IMR-90 (cell line): ENCODE data around the gene ARL5C. TPM values are rescaled to one million over a fixed set of nuclear protein-coding genes. Genes with fewer than 3 reads are reported as not detected.
A peak's percentile ranks its signal among the peaks of the same experiment; 100 is the strongest.

Source experiments
- ATAC-seq: fragments of 200-7000 bp; cut with Tn5 transposase; 2 replicates; pipeline ENCODE4 v1.9.1; 2020; ENCODE audit warnings: low read depth, mild to moderate bottlenecking, moderate library complexity
- BruUV-seq: library from RNA; stranded (reverse); fragments of 400-500 nt; replicated peaks from 2 replicates; lab custom pipeline; 2021; lab: Mats Ljungman, UMichigan
- CTCF ChIA-PET: fragments of 300-600 bp; formaldehyde crosslinking; extraction: SDS; loops from one replicate; lab custom pipeline; 2021; ENCODE audit warnings: antibody characterized with exemption; lab: Yijun Ruan, JAX
- POLR2A ChIA-PET: fragments of 300-600 bp; sonication (Branson Sonifier 250); formaldehyde crosslinking; loops from one replicate; lab custom pipeline; 2022; ENCODE audit warnings: antibody characterized with exemption; ENCODE audit not compliant: unreplicated experiment; lab: Charles Lee
- DNase-seq: peaks from one replicate; pipeline ENCODE4 v3.0.0; 2013
- H2AFZ ChIP-seq: replicated peaks from 2 replicates; pipeline ENCODE3; 2013; ENCODE audit warnings: low read length, mild to moderate bottlenecking; ENCODE audit not compliant: poor library complexity
- H2AK5ac ChIP-seq: 2 replicates; pipeline ENCODE4 v1.6.1; 2013; ENCODE audit warnings: low read depth, low read length, inconsistent platforms
- H2AK9ac ChIP-seq: replicated peaks from 2 replicates; pipeline ENCODE3; 2013; ENCODE audit warnings: mild to moderate bottlenecking, low read depth, low read length, moderate library complexity; ENCODE audit not compliant: poor library complexity
- H2BK120ac ChIP-seq: 2 replicates; pipeline ENCODE4 v1.6.1; 2013; ENCODE audit warnings: low read depth, low read length, inconsistent platforms
- H2BK15ac ChIP-seq: 3 replicates; pipeline ENCODE4 v1.6.1; 2013; ENCODE audit warnings: low read depth, low read length, inconsistent platforms
- H2BK20ac ChIP-seq: 2 replicates; pipeline ENCODE4 v1.6.1; 2013; ENCODE audit warnings: low read depth, mild to moderate bottlenecking, inconsistent platforms, low read length, moderate library complexity
- H2BK5ac ChIP-seq: 2 replicates; pipeline ENCODE4 v1.6.1; 2013; ENCODE audit warnings: mild to moderate bottlenecking, low read depth, low read length, inconsistent platforms; ENCODE audit not compliant: poor library complexity, severe bottlenecking
- H3K14ac ChIP-seq: replicated peaks from 2 replicates; pipeline ENCODE4 v1.6.1; 2013; ENCODE audit warnings: low read depth, low read length, inconsistent platforms
- H3K18ac ChIP-seq: 2 replicates; pipeline ENCODE4 v1.6.1; 2013; ENCODE audit warnings: low read depth, low read length, control low read depth
- H3K23ac ChIP-seq: 2 replicates; pipeline ENCODE4 v1.6.1; 2013; ENCODE audit warnings: low read depth, low read length, inconsistent platforms
- H3K27ac ChIP-seq: 2 replicates; pipeline ENCODE4 v1.5.1; 2013; ENCODE audit warnings: mild to moderate bottlenecking, control low read depth, low read length; ENCODE audit not compliant: insufficient read depth
- H3K27me3 ChIP-seq: 2 replicates; pipeline ENCODE4 v1.6.1; 2013; ENCODE audit warnings: low read length; ENCODE audit not compliant: control insufficient read depth, insufficient read depth
- H3K36me3 ChIP-seq: 2 replicates; pipeline ENCODE4 v1.6.1; 2013; ENCODE audit warnings: low read length, mixed read lengths; ENCODE audit not compliant: control insufficient read depth, insufficient read depth
- H3K4ac ChIP-seq: 2 replicates; pipeline ENCODE4 v1.6.1; 2013; ENCODE audit warnings: low read depth, low read length, inconsistent platforms
- H3K4me1 ChIP-seq: 2 replicates; pipeline ENCODE4 v1.6.1; 2013; ENCODE audit warnings: low read length, mixed read lengths; ENCODE audit not compliant: control insufficient read depth, insufficient read depth
- H3K4me2 ChIP-seq: 2 replicates; pipeline ENCODE4 v1.6.1; 2013; ENCODE audit warnings: low read depth, mild to moderate bottlenecking, control low read depth, low read length, moderate library complexity
- H3K4me3 ChIP-seq: 2 replicates; pipeline ENCODE4 v1.5.1; 2013; ENCODE audit warnings: low read depth, mild to moderate bottlenecking, control low read depth, low read length, moderate library complexity; ENCODE audit not compliant: insufficient read depth
- H3K56ac ChIP-seq: 2 replicates; pipeline ENCODE4 v1.6.1; 2013; ENCODE audit warnings: low read length, inconsistent platforms; ENCODE audit not compliant: insufficient read depth; ENCODE audit errors: extremely low read depth
- H3K79me1 ChIP-seq, 2 experiments: 2 replicates each; pipeline ENCODE4 v1.6.1; 2013; ENCODE audit warnings: low read length in 2 of 2, inconsistent platforms in 1 of 2, low read depth in 1 of 2
- H3K9ac ChIP-seq: 2 replicates; pipeline ENCODE4 v1.6.1; 2013; ENCODE audit warnings: low read depth, low read length, control low read depth
- H3K9me1 ChIP-seq: 2 replicates; pipeline ENCODE4 v1.6.1; 2013; ENCODE audit warnings: low read length, inconsistent platforms; ENCODE audit not compliant: insufficient read depth
- H3K9me3 ChIP-seq: 2 replicates; pipeline ENCODE4 v1.6.1; 2013; ENCODE audit warnings: low read length; ENCODE audit not compliant: control insufficient read depth, insufficient read depth
- H4K20me1 ChIP-seq: 2 replicates; pipeline ENCODE4 v1.6.1; 2013; ENCODE audit warnings: low read length, inconsistent platforms; ENCODE audit not compliant: insufficient read depth
- H4K5ac ChIP-seq: 2 replicates; pipeline ENCODE4 v1.6.1; 2013; ENCODE audit warnings: mild to moderate bottlenecking, low read depth, low read length, control low read depth
- H4K8ac ChIP-seq, 2 experiments: 2 replicates each; pipeline ENCODE4 v1.6.1; 2013; ENCODE audit warnings: low read depth in 2 of 2, low read length in 2 of 2, control low read depth in 1 of 2, inconsistent platforms in 1 of 2
- H4K91ac ChIP-seq: 2 replicates; pipeline ENCODE4 v1.6.1; 2013; ENCODE audit warnings: low read depth, low read length, inconsistent platforms; ENCODE audit not compliant: insufficient read depth
- CTCF ChIP-seq: conservative IDR thresholded peaks from 2 replicates; pipeline ENCODE4 v1.5.1; 2012; ENCODE audit warnings: mild to moderate bottlenecking, low read depth, low read length, improper control_type of control experiment
- RAD21 ChIP-seq: IDR thresholded peaks from 2 replicates; pipeline ENCODE4 v1.6.1; 2012; ENCODE audit warnings: low read length, improper control_type of control experiment
- SMC3 ChIP-seq: fragments of 150-350 bp; IDR thresholded peaks from 2 replicates; pipeline ENCODE4 v1.6.1; 2016; ENCODE audit warnings: low read depth, mild to moderate bottlenecking, antibody characterized with exemption, low read length, moderate library complexity
- USF2 ChIP-seq: fragments of 150-350 bp; IDR thresholded peaks from 2 replicates; pipeline ENCODE4 v1.6.1; 2017; ENCODE audit warnings: mild to moderate bottlenecking, antibody characterized with exemption, low read length, low read depth
- WGBS, 2 experiments: methylation state at CpG; one replicate each; pipeline versions ENCODE4 v1.1.5 to v1.1.7; 2013; ENCODE audit warnings: missing lambda C conversion rate in 2 of 2; ENCODE audit not compliant: insufficient read length in 1 of 2; ENCODE audit errors: extremely low coverage in 2 of 2; 5-methylcytosine and 5-hydroxymethylcytosine counted together
- dilution Hi-C: fragments of 300-500 bp; cut with HindIII; formaldehyde crosslinking; loops from one replicate; pipeline ENCODE4 v1.14.3; 2018; ENCODE audit warnings: low sequenced_read_pairs; ENCODE audit not compliant: unreplicated experiment
- in situ Hi-C: fragments of 300-500 bp; cut with MboI; formaldehyde crosslinking; loops from 3 replicates; pipeline ENCODE4 v1.14.3; 2019; ENCODE audit warnings: low sequenced_read_pairs, inconsistent platforms, mixed read lengths
- intact Hi-C: fragments of 100-400 bp; cut with micrococcal nuclease; formaldehyde crosslinking; loops from 2 replicates; pipeline ENCODE4 v1.10.0; 2022
- polyA plus RNA-seq, 3 experiments: library from polyadenylated mRNA; depleted of rRNA; stranded (reverse); fragments of >200 nt; gene quantifications; 2 replicates each; pipeline ENCODE4 v1.2.3, GENCODE V29; 2012; ENCODE audit warnings: low replicate concordance in 1 of 3
- total RNA-seq: library from RNA; depleted of rRNA; stranded (reverse); fragments of >200 nt; gene quantifications from 2 replicates; pipeline ENCODE4 v1.2.3, GENCODE V29; 2012

Gene ARL5C
- total and polyA plus RNA-seq, 2 of the 4 experiments (the other 2 are of a cell fraction): not detected

- ATAC-seq: peak; percentile 96
- intact Hi-C loops (loop anchor here (1.0 kb wide), 1 partner anchor 80 kb away; no protein-coding TSS in a partner anchor), dilution Hi-C loops (no loop called here)
These were observed 1.3 kb downstream of the ARL5C start for GRCh38 chr17:39164675-39165143.

More at GRCh38 chr17:39164675-39165143, 1.3 kb downstream of the ARL5C start:
- Histone ChIP-seq H3K9me1 (peaks cover 6% of the 10 kb centered on the region), H3K79me1 (no peaks in the 10 kb centered on the region), H2BK5ac (no peak overlapping the region), H4K91ac (no peak overlapping the region; the same call in 1 of the 2 replicates), H3K9ac (peak overlapping the region; percentile 37; the same call in 1 of the 2 replicates), H2BK15ac (no peak overlapping the region), H3K14ac (peak overlapping the region; percentile 92; the same call in 1 of the 2 replicates), H3K27me3 (peaks cover 35% of the 10 kb centered on the region), H3K4me2 (peak overlapping the region; percentile 91), H3K18ac (no peak overlapping the region), H2BK20ac (no peak overlapping the region), H4K8ac (peak overlapping the region; percentile 12 to 81; a peak in 2 of 4 replicates), H3K23ac (peak overlapping the region; percentile 26), H3K36me3 (no peaks in the 10 kb centered on the region), H3K4me3 (peak overlapping the region; percentile 55), H2AK9ac (peak overlapping the region; percentile 17), H3K4ac (peak overlapping the region; percentile 28), H3K27ac (no peak overlapping the region), H2AFZ (peak overlapping the region; percentile 92), H3K9me3 (no peaks in the 10 kb centered on the region), H4K5ac (peak overlapping the region; percentile 65), H2BK120ac (peak overlapping the region; percentile 2; the same call in 1 of the 2 replicates), H2AK5ac (peak overlapping the region; percentile 25; the same call in 1 of the 2 replicates), H3K56ac (no peak overlapping the region; the same call in 1 of the 2 replicates), H3K4me1 (peaks cover 5% of the 10 kb centered on the region; the same call in 1 of the 2 replicates), H4K20me1 (no peaks in the 10 kb centered on the region)
- ChIA-PET CTCF (interaction anchor here (0.6 to 2.4 kb wide), 13 partner anchors 10 to 183 kb away, joined by 3 to 19 read pairs (median 3); no protein-coding TSS in a partner anchor), POLR2A (interaction anchor here (1.4 kb wide), 1 partner anchor 10 kb away, joined by 3 read pairs; no protein-coding TSS in a partner anchor)
- DNase-seq: peak; percentile 89
- TF ChIP-seq CTCF (peak; percentile 86), RAD21 (peak; percentile 59), SMC3 (peak; percentile 52), USF2 (no peak)
- WGBS, 2 experiments: 4% methylated on average over 10 of the region's 15 CpGs; no CpG with 5 or more reads in 1 of the 2 experiments
- BruUV-seq: no TSS peak
- in situ Hi-C loops: no loop called here
